HepG2 (cell line): ENCODE data around the gene BMERB1. TPM values are rescaled to one million over a fixed set of nuclear protein-coding genes. Genes with fewer than 3 reads are reported as not detected.

Source experiments
- CEBPB ChIP-seq: IDR thresholded peaks from 2 replicates; pipeline ENCODE4 v1.6.1; 2011; ENCODE audit warnings: low read depth, low read length, improper control_type of control experiment, borderline replicate concordance
- CHD4 ChIP-seq: fragments of 200-600 bp; sonication (generic); IDR thresholded peaks from 2 replicates; pipeline ENCODE4 v1.7.0; 2017; ENCODE audit warnings: mild to moderate bottlenecking, low read length, borderline replicate concordance
- CREB1 ChIP-seq, 2 experiments: fragments of 450-650 bp in 1 of 2; IDR thresholded peaks; 2 replicates each; pipeline ENCODE4 v1.6.1; 2016 to 2017; ENCODE audit warnings: control low read depth in 1 of 2, mild to moderate bottlenecking in 1 of 2, missing compliant biosample characterization in 1 of 2, missing genetic modification characterization in 1 of 2
- HNRNPH1 ChIP-seq: fragments of 200-400 bp; formaldehyde crosslinking; optimal IDR thresholded peaks from 2 replicates; pipeline ENCODE3; 2017; ENCODE audit warnings: mild to moderate bottlenecking, low read depth, low read length
- KDM5A ChIP-seq: fragments of 200-600 bp; sonication (generic); IDR thresholded peaks from 2 replicates; pipeline ENCODE4 v1.7.0; 2018; ENCODE audit warnings: antibody characterized with exemption, mild to moderate bottlenecking, low read length, borderline replicate concordance
- NAIF1 ChIP-seq: sonication (generic); formaldehyde crosslinking; IDR thresholded peaks from 2 replicates; pipeline ENCODE4 v1.5.0; 2020; ENCODE audit warnings: mild to moderate bottlenecking, missing genetic modification reagents, borderline replicate concordance
- NCOA2 ChIP-seq: sonication (generic); formaldehyde crosslinking; IDR thresholded peaks from 2 replicates; pipeline ENCODE4 v1.8.0; 2022; ENCODE audit warnings: inconsistent platforms
- SP4 ChIP-seq: sonication (generic); formaldehyde crosslinking; IDR thresholded peaks from 2 replicates; pipeline ENCODE4 v1.8.1; 2023; ENCODE audit warnings: mild to moderate bottlenecking, missing genetic modification reagents
- STAT5B ChIP-seq: sonication (generic); formaldehyde crosslinking; IDR thresholded peaks from 2 replicates; pipeline ENCODE4 v1.4.0; 2020; ENCODE audit warnings: missing genetic modification reagents
- TBL1XR1 ChIP-seq: fragments of 150-350 bp; IDR thresholded peaks from 2 replicates; pipeline ENCODE4 v1.6.1; 2014; ENCODE audit warnings: borderline replicate concordance, low read length; ENCODE audit not compliant: partially characterized antibody
- ZNF264 ChIP-seq: sonication (generic); formaldehyde crosslinking; IDR thresholded peaks from 2 replicates; pipeline ENCODE4 v1.4.0; 2020; ENCODE audit warnings: missing genetic modification reagents
- polyA plus RNA-seq, 8 experiments: library from polyadenylated mRNA; depleted of rRNA in 3 of 8; stranded (reverse) in 7 of 8; unstranded in 1 of 8; fragments of >200 nt; fragmentation: Illumina TruSeq in 4 of 8; extraction: Trizol in 4 of 8; gene quantifications; 2 replicates each; pipeline versions ENCODE4 v1.2.1 to v1.2.3, GENCODE V29; 2011 to 2016; ENCODE audit warnings: low read depth in 4 of 8, missing spikeins in 1 of 8, mixed read lengths in 1 of 8; ENCODE audit not compliant: insufficient read depth in 1 of 8
- total RNA-seq, 5 experiments: library from RNA; depleted of rRNA; stranded (reverse); fragments of >200 nt; fragmentation: Illumina TruSeq; extraction: Trizol; gene quantifications; 2 replicates each; pipeline ENCODE4 v1.2.3, GENCODE V29; 2016; ENCODE audit warnings: low read depth in 1 of 5
- TF ChIP-seq, protein P1 (sequence below): sonication (generic); formaldehyde crosslinking; IDR thresholded peaks from 2 replicates; pipeline ENCODE4 v1.4.0; 2020; ENCODE audit warnings: missing genetic modification reagents
- TF ChIP-seq, protein P2 (sequence below), 2 experiments: sonication (generic) in 1 of 2; formaldehyde crosslinking in 1 of 2; IDR thresholded peaks; 2 replicates each; pipeline versions ENCODE4 v1.6.1 to v1.9.0; 2014 to 2022; ENCODE audit warnings: antibody characterized with exemption in 1 of 2, borderline replicate concordance in 1 of 2, inconsistent platforms in 1 of 2, low read depth in 1 of 2, missing genetic modification reagents in 1 of 2
- TF ChIP-seq, protein P3 (sequence below): sonication (generic); formaldehyde crosslinking; IDR thresholded peaks from 2 replicates; pipeline ENCODE4 v1.5.1; 2020; ENCODE audit warnings: mild to moderate bottlenecking, missing genetic modification reagents
- TF ChIP-seq, protein P4 (sequence below): sonication (generic); formaldehyde crosslinking; IDR thresholded peaks from 2 replicates; pipeline ENCODE4 v1.4.0; 2020; ENCODE audit warnings: missing genetic modification reagents

BMERB1 gene
- total and polyA plus RNA-seq, 2 of the 13 experiments (the other 11 are each of a cell fraction or from before 2014, with no cell fraction given) = 1.4 TPM

DNA sequence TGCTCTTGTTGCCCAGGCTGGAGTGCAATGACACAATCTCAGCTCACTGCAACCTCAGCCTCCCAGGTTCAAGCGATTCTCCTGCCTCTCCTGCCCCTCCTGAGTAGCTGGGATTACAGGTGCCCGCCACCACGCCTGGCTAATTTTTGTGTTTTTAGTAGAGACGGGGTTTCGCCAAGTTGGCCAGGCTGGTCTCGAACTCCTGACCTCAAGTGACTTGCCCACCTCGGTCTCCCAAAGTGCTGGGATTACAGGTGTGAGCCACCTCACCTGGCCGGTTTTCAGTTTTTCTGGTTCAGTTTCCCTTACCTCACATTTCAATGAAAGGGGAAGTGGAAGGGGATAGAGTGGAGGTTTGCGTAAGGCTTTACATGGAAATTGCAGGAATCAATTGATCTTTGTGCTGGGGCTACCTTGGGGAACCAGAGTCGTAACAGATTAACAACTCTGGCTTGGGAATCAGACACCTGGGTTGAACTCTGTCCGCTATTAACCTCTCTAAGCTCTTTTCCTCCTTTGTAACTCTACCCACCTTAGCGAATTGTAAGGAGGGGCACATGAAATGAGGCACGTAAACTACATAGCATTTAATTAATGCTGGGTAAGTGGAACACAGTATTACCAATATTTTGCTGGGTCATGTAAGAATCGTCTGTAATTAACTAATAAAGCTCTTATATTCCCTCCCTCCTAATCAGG is 35.6 kb upstream of the BMERB1 start (continued):
- TF ChIP-seq, protein P1, sequence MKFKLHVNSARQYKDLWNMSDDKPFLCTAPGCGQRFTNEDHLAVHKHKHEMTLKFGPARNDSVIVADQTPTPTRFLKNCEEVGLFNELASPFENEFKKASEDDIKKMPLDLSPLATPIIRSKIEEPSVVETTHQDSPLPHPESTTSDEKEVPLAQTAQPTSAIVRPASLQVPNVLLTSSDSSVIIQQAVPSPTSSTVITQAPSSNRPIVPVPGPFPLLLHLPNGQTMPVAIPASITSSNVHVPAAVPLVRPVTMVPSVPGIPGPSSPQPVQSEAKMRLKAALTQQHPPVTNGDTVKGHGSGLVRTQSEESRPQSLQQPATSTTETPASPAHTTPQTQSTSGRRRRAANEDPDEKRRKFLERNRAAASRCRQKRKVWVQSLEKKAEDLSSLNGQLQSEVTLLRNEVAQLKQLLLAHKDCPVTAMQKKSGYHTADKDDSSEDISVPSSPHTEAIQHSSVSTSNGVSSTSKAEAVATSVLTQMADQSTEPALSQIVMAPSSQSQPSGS (CRISPR knock-in tag) = peak; percentile 51; the same call in 1 of the 2 replicates
- TF ChIP-seq, protein P2, sequence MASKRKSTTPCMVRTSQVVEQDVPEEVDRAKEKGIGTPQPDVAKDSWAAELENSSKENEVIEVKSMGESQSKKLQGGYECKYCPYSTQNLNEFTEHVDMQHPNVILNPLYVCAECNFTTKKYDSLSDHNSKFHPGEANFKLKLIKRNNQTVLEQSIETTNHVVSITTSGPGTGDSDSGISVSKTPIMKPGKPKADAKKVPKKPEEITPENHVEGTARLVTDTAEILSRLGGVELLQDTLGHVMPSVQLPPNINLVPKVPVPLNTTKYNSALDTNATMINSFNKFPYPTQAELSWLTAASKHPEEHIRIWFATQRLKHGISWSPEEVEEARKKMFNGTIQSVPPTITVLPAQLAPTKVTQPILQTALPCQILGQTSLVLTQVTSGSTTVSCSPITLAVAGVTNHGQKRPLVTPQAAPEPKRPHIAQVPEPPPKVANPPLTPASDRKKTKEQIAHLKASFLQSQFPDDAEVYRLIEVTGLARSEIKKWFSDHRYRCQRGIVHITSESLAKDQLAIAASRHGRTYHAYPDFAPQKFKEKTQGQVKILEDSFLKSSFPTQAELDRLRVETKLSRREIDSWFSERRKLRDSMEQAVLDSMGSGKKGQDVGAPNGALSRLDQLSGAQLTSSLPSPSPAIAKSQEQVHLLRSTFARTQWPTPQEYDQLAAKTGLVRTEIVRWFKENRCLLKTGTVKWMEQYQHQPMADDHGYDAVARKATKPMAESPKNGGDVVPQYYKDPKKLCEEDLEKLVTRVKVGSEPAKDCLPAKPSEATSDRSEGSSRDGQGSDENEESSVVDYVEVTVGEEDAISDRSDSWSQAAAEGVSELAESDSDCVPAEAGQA (IDR thresholded peaks at IDR 0.05; ENCODE audit: low read depth) = peak; percentile 59; the same call in 1 of the 2 replicates
- TF ChIP-seq, protein P2 (CRISPR knock-in tag; IDR thresholded peaks at IDR 0.05; ENCODE audit: borderline replicate concordance) = no peak
- TF ChIP-seq HNRNPH1 (no peak), NCOA2 (CRISPR knock-in tag) (peak; percentile 91), ZNF264 (peak; percentile 76; the same call in 1 of the 2 replicates), STAT5B (CRISPR knock-in tag) (0 out of 2 replicates have a peak, but pooled peaks have one; percentile 29), SP4 (CRISPR knock-in tag) (0 out of 2 replicates have a peak, but pooled peaks have one; percentile 24), TBL1XR1 (peak; percentile 88), CREB1 (IDR thresholded peaks at IDR 0.05) (no peak), CREB1 (CRISPR knock-in tag; IDR thresholded peaks at IDR 0.05) (peak; percentile 55), CEBPB (peak; percentile 96), NAIF1 (CRISPR knock-in tag) (peak; percentile 59; the same call in 1 of the 2 replicates), KDM5A (peak; percentile 30; the same call in 1 of the 2 replicates), CHD4 (peak; percentile 87; the same call in 1 of the 2 replicates)
- TF ChIP-seq, protein P3, sequence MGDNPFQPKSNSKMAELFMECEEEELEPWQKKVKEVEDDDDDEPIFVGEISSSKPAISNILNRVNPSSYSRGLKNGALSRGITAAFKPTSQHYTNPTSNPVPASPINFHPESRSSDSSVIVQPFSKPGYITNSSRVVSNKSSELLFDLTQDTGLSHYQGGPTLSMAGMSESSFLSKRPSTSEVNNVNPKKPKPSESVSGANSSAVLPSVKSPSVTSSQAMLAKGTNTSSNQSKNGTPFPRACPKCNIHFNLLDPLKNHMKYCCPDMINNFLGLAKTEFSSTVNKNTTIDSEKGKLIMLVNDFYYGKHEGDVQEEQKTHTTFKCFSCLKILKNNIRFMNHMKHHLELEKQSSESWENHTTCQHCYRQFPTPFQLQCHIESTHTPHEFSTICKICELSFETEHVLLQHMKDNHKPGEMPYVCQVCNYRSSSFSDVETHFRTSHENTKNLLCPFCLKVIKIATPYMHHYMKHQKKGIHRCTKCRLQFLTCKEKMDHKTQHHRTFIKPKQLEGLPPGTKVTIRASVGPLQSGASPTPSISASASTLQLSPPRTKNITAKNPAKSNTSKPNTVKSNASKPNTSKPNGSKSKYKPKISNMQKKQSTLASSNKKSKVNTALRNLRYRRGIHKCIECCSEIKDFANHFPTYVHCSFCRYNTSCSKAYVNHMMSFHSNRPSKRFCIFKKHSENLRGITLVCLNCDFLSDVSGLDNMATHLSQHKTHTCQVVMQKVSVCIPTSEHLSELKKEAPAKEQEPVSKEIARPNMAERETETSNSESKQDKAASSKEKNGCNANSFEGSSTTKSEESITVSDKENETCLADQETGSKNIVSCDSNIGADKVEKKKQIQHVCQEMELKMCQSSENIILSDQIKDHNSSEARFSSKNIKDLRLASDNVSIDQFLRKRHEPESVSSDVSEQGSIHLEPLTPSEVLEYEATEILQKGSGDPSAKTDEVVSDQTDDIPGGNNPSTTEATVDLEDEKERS (CRISPR knock-in tag) = peak; percentile 96
- TF ChIP-seq, protein P4, sequence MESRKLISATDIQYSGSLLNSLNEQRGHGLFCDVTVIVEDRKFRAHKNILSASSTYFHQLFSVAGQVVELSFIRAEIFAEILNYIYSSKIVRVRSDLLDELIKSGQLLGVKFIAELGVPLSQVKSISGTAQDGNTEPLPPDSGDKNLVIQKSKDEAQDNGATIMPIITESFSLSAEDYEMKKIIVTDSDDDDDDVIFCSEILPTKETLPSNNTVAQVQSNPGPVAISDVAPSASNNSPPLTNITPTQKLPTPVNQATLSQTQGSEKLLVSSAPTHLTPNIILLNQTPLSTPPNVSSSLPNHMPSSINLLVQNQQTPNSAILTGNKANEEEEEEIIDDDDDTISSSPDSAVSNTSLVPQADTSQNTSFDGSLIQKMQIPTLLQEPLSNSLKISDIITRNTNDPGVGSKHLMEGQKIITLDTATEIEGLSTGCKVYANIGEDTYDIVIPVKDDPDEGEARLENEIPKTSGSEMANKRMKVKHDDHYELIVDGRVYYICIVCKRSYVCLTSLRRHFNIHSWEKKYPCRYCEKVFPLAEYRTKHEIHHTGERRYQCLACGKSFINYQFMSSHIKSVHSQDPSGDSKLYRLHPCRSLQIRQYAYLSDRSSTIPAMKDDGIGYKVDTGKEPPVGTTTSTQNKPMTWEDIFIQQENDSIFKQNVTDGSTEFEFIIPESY (CRISPR knock-in tag) = no peak
